A673 (cell line): Measurements from ENCODE around the gene ENOPH1. TPM values are rescaled to one million over a fixed set of nuclear protein-coding genes. Genes with fewer than 3 reads are reported as not detected.

Experiments
- BruUV-seq: library from RNA; stranded (reverse); fragments of 400-500 nt; replicated peaks from 2 replicates; lab custom pipeline; 2021; lab: Mats Ljungman, UMichigan
- CTCF ChIA-PET: fragments of 300-600 bp; sonication (Branson Sonifier 250); formaldehyde crosslinking; loops from one replicate; lab custom pipeline; 2022; ENCODE audit warnings: antibody characterized with exemption; lab: Charles Lee
- POLR2A ChIA-PET: fragments of 300-600 bp; sonication (Branson Sonifier 250); formaldehyde crosslinking; loops from one replicate; lab custom pipeline; 2022; ENCODE audit warnings: antibody characterized with exemption; ENCODE audit not compliant: low non-redundant PET; lab: Charles Lee
- DNase-seq: peaks from one replicate; pipeline ENCODE4 v3.0.0-alpha.2; 2015; ENCODE audit warnings: low spot score
- H3K27ac ChIP-seq: fragments of 200-600 bp; sonication (generic); 2 replicates; pipeline ENCODE4 v1.5.1; 2016; ENCODE audit warnings: mixed run types, low read depth, mild to moderate bottlenecking, mixed read lengths, antibody characterized with exemption, low read length; ENCODE audit not compliant: poor library complexity, severe bottlenecking
- H3K27me3 ChIP-seq: fragments of 200-600 bp; sonication (generic); replicated peaks from 2 replicates; pipeline ENCODE4 v1.6.1; 2017; ENCODE audit warnings: mixed run types, low read depth, mild to moderate bottlenecking, mixed read lengths, antibody characterized with exemption, low read length; ENCODE audit not compliant: insufficient read depth, poor library complexity
- H3K36me3 ChIP-seq: fragments of 200-600 bp; sonication (generic); 2 replicates; pipeline ENCODE4 v1.6.1; 2016; ENCODE audit warnings: mixed run types, mild to moderate bottlenecking, mixed read lengths, antibody characterized with exemption, low read length; ENCODE audit not compliant: insufficient read depth, poor library complexity, severe bottlenecking
- H3K4me1 ChIP-seq: fragments of 200-600 bp; sonication (generic); 2 replicates; pipeline ENCODE4 v1.6.1; 2017; ENCODE audit warnings: mixed run types, mild to moderate bottlenecking, mixed read lengths, antibody characterized with exemption, low read length; ENCODE audit not compliant: insufficient read depth, poor library complexity, severe bottlenecking
- H3K4me3 ChIP-seq: fragments of 200-600 bp; sonication (generic); 2 replicates; pipeline ENCODE4 v1.5.1; 2016; ENCODE audit warnings: low read depth, mixed run types, mild to moderate bottlenecking, mixed read lengths, low read length; ENCODE audit not compliant: poor library complexity, severe bottlenecking
- H3K9me3 ChIP-seq: fragments of 200-600 bp; sonication (generic); 2 replicates; pipeline ENCODE4 v1.6.1; 2016; ENCODE audit warnings: mixed run types, low read depth, mild to moderate bottlenecking, mixed read lengths, antibody characterized with exemption, low read length; ENCODE audit not compliant: poor library complexity, severe bottlenecking
- CTCF ChIP-seq: fragments of 300-800, 200-600 bp; sonication (generic); conservative IDR thresholded peaks from 2 replicates; pipeline ENCODE4 v1.5.1; 2017; ENCODE audit warnings: low read depth, mild to moderate bottlenecking, antibody characterized with exemption, low read length, moderate library complexity, mixed read lengths
- EZH2 ChIP-seq: fragments of 200-600 bp; sonication (generic); IDR thresholded peaks from 2 replicates; pipeline ENCODE4 v1.6.1; 2017; ENCODE audit warnings: borderline replicate concordance, low read depth, mild to moderate bottlenecking, mixed read lengths, antibody characterized with exemption, low read length; ENCODE audit not compliant: poor library complexity, severe bottlenecking
- intact Hi-C: fragments of 100-400 bp; cut with micrococcal nuclease; formaldehyde crosslinking; loops from one replicate; pipeline ENCODE4 v1.10.0; 2022; ENCODE audit not compliant: unreplicated experiment
- total RNA-seq: library from RNA; stranded (reverse); gene quantifications from 2 replicates; pipeline ENCODE4 v1.2.3, GENCODE V29; 2021

ENOPH1 gene
- total RNA-seq, 1 experiment from 2014 or later, result 29.3 TPM

GRCh38 chr4:82415922-82416365 lies 14.4 kb upstream of the ENOPH1 start:
- POLR2A ChIA-PET, result no interaction called here
- no TSS peak for BruUV-seq
- intact Hi-C loops, result no loop called here
- CTCF ChIA-PET, result no interaction called here
- no peak for DNase-seq
- TF ChIP-seq CTCF, result no peak
- no peak for TF ChIP-seq EZH2
- H3K36me3 ChIP-seq, result no peaks in the 10 kb centered on the region
- no peaks in the 10 kb centered on the region for H3K9me3 ChIP-seq
- no peak overlapping the region for H3K27ac ChIP-seq
- no peaks in the 10 kb centered on the region for H3K27me3 ChIP-seq
- H3K4me1 ChIP-seq, result no peaks in the 10 kb centered on the region
- no peak overlapping the region for H3K4me3 ChIP-seq

DNA sequence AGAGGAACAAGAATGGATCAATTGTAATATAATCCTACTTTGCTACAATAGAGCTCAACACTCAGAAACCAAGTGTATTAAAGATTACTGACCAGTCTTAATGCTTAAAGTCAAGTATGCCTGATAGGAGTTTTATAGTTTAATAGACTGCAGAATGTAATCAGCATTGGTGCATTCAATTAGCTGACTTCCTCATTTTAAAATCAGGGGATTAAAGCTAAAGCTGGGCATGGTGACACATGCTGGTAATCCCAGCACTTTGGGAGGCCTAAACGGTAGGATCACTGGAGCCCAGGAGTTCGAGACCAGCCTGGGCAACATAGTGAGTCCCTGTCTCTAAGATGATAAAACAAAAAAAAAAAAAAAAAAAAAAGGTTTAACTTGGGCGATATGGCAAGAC lies 10.9 kb upstream of the ENOPH1 start:
- CTCF ChIA-PET, result no interaction called here
- intact Hi-C loops, result no loop called here
- Histone ChIP-seq H3K9me3 (no peaks in the 10 kb centered on the region), H3K4me3 (no peak overlapping the region), H3K27me3 (no peaks in the 10 kb centered on the region), H3K4me1 (no peaks in the 10 kb centered on the region), H3K27ac (no peak overlapping the region), H3K36me3 (peaks cover 14% of the 10 kb centered on the region)
- TF ChIP-seq EZH2, result no peak
- no peak for TF ChIP-seq CTCF
- POLR2A ChIA-PET, result interaction anchor here (0.8 kb wide), 1 partner anchor 10 kb away, joined by 3 read pairs; no protein-coding TSS in a partner anchor
- peak; percentile 24 for DNase-seq
- BruUV-seq, result no TSS peak

- H3K36me3 ChIP-seq, result peaks cover 39% of the 10 kb centered on the region
- H3K27me3 ChIP-seq, result no peaks in the 10 kb centered on the region
- intact Hi-C loops, result loop anchor here (10.0 kb wide), 1 partner anchor 1017 kb away; no protein-coding TSS in a partner anchor
- no peak for TF ChIP-seq EZH2
- TF ChIP-seq CTCF, result no peak
- no peaks in the 10 kb centered on the region for H3K4me1 ChIP-seq
- ChIA-PET CTCF (no interaction called here), POLR2A (interaction anchor here (0.6 kb wide), 1 partner anchor 48 kb away, joined by 3 read pairs; the partner anchor contains the start of gene HNRNPD)
- no peak for DNase-seq
- H3K9me3 ChIP-seq, result no peaks in the 10 kb centered on the region
- no TSS peak for BruUV-seq
- no peak overlapping the region for H3K4me3 ChIP-seq
- H3K27ac ChIP-seq, result no peak overlapping the region
These were observed 8.4 kb upstream of the ENOPH1 start for GRCh38 chr4:82421796-82422560.
